Thyroid gland (tissue), 4 donors: ENCODE results near the gene SFRP5.

Experiments
- CTCF ChIP-seq, 6 experiments: fragments of 200-600 bp in 3 of 6; fragments of 450-650 bp in 3 of 6; sonication (generic) in 3 of 6; IDR thresholded peaks; one replicate each; pipeline ENCODE4 v1.5.1; 2016 to 2019; ENCODE audit warnings: antibody characterized with exemption in 6 of 6, mild to moderate bottlenecking in 2 of 6, inconsistent platforms in 1 of 6, moderate library complexity in 1 of 6
- POLR2A ChIP-seq, 2 donors: fragments of 450-650 bp; IDR thresholded peaks; one replicate each; pipeline ENCODE4 v1.6.1; 2017; ENCODE audit warnings: antibody characterized with exemption in 2 of 2, mild to moderate bottlenecking in 2 of 2, moderate library complexity in 1 of 2

DNA sequence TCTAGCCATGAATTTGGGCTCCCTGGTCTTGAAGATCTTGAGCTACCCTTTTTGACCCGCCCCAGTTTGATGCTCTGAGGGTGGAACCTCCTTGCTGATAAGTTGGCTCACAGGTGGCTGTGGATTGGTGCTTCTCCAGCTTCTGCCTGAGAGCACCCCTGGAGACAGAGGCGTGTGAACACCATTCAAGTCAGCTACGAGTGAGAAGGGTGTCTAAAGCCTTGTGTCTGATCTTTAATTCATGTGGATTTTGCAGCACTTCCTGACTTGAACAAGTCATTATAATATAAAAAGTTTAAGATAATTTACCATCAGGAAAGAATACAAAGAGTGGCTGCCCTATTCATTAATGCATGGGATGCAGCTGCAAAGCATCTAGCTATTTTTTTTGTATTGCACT lies 40.2 kb upstream of the SFRP5 start:
- TF ChIP-seq POLR2A (IDR thresholded peaks at IDR 0.05) (no peak), CTCF (IDR thresholded peaks at IDR 0.05) (no peak)
